ENCODE results near the gene TMEM198. TPM values are rescaled to one million over a fixed set of nuclear protein-coding genes. Genes with fewer than 3 reads are reported as not detected.

Gene TMEM198
- total RNA-seq, 6 experiments from 2014 or later: 0.68 to 3.2 (median 1.2) TPM

DNA sequence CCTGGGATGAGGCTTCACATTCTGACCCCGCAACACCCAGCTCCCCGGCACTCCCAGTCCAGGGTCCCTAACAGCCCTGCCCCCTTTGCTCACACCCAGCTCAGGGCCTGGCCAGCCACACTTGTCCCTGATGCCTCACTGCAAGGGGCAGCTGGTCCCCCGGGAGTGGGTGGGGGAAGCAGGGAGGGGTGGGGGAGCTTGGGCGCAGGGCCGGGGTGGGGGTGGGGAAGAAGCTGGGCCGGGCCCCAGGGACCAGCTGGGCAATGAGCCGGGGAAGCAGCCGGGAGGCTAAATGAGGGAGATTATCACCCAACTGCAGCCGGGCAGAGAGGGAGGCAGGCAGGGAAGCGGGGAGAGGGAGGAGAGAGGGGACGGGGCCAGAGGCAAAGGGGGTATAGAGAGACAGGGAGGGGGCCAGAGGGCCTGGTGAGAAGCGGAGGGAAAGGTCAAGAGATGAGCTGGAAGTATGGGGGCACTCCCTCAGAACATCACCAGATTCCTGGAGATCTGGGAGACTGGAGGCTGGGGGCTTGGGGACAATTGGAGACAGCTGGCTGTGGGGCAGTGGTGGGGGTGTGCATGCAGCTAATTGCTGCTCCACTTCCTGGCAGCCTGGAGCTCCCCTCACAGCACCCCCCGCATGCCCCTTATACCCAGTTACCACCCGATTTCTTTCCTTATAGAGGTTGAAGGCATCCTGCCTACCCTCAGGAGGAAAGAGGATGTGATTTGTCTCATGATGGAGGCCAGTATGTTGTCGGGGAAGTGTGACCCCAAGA is 32.1 kb upstream of the TMEM198 start:
- intact Hi-C loops (cut with DNase I): no loop called here
- Histone ChIP-seq H3K36me3 (no peaks in the 10 kb centered on the region), H3K4me3 (no peak overlapping the region), H3K27me3 (no peaks in the 10 kb centered on the region), H3K4me1 (peaks cover 0 to 3% (median 0%) of the 10 kb centered on the region in 4 donors), H3K9me3 (no peaks in the 10 kb centered on the region), H3K27ac (no peak overlapping the region)
- DNase-seq: no peak
- TF ChIP-seq POLR2A (IDR thresholded peaks at IDR 0.05): no peak
- TF ChIP-seq, protein P1, sequence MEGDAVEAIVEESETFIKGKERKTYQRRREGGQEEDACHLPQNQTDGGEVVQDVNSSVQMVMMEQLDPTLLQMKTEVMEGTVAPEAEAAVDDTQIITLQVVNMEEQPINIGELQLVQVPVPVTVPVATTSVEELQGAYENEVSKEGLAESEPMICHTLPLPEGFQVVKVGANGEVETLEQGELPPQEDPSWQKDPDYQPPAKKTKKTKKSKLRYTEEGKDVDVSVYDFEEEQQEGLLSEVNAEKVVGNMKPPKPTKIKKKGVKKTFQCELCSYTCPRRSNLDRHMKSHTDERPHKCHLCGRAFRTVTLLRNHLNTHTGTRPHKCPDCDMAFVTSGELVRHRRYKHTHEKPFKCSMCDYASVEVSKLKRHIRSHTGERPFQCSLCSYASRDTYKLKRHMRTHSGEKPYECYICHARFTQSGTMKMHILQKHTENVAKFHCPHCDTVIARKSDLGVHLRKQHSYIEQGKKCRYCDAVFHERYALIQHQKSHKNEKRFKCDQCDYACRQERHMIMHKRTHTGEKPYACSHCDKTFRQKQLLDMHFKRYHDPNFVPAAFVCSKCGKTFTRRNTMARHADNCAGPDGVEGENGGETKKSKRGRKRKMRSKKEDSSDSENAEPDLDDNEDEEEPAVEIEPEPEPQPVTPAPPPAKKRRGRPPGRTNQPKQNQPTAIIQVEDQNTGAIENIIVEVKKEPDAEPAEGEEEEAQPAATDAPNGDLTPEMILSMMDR (IDR thresholded peaks at IDR 0.05): no peak
- no peak for ATAC-seq
- 21% methylated on average over 13 of the region's 15 CpGs for WGBS (ENCODE audit: insufficient coverage, low coverage, low lambda C conversion rate, missing lambda C conversion rate)

DNA sequence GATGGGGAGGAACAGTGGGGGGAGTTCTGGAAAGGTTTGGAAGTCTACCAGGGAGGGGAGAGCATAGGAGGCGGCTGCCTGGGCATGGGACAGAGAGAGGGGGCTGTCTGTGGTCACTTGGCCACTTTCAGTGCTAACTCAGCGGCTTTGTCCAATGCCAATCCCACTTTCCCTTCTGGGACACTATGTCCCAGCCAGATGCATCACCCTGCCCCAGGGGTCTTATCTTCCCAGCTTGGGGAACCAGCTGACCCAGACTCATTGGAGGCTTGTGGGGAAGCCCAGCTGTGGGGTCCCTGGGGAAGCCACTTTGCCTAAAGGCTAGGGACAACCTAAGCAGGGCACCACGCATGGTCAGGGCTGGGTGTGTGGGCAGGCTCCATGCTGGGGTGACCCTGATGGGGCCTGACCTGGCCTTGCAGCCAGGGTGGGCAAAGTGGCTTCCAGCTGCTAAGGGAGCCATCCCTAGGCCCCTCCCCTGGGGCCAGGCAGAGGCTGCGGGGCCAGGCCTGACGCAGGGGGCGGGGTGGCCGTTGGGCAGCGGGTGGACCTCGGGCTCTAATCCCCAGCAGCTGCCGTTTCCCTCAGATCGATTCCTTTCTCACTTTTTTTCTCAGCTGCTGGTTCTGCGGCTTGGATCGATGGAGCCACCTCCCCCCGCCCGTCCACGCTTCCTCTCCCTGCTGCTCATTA is 31.2 kb upstream of the TMEM198 start:
- DNase-seq: no peak
- 12% methylated on average over 13 of the region's 16 CpGs for WGBS (ENCODE audit: insufficient coverage, low coverage, low lambda C conversion rate, missing lambda C conversion rate)
- TF ChIP-seq, protein P1 (IDR thresholded peaks at IDR 0.05): no peak
- no peak for TF ChIP-seq POLR2A (IDR thresholded peaks at IDR 0.05)
- Histone ChIP-seq H3K27me3 (no peaks in the 10 kb centered on the region), H3K36me3 (no peaks in the 10 kb centered on the region), H3K4me1 (peaks cover 0 to 3% (median 0%) of the 10 kb centered on the region in 4 donors), H3K9me3 (no peaks in the 10 kb centered on the region), H3K27ac (no peak overlapping the region), H3K4me3 (no peak overlapping the region)
- ATAC-seq: no peak
- intact Hi-C loops (cut with DNase I): no loop called here

DNA sequence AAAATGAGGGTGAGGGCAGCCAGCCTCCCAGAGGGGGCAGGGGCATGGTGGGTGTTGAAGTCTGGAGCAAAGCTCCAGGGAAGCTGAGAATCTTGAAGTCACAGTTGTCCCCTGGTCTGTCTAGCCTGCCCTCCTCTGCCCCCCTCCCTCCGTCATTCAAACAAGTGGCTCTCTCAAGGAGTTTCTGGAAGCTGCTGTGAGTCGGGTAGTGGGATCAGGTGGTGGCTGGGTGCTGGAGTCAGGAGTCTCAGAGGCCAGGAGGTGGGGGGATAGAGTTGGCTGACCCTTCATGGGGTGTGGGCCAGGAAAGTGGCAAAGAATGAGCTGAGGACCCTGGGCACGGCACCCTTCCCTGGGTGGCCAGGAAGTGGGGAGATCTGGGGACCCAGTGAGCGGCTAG is 30.0 kb upstream of the TMEM198 start:
- TF ChIP-seq POLR2A (IDR thresholded peaks at IDR 0.05): no peak
- TF ChIP-seq, protein P1 (IDR thresholded peaks at IDR 0.05): no peak
- H3K9me3 ChIP-seq: no peaks in the 10 kb centered on the region
- DNase-seq (no peak), ATAC-seq (no peak)
- intact Hi-C loops (cut with DNase I): no loop called here
- H3K27ac ChIP-seq: no peak overlapping the region
- no CpG with 5 or more reads among the region's 4 CpGs for WGBS (ENCODE audit: insufficient coverage, low coverage, low lambda C conversion rate, missing lambda C conversion rate)
- no peaks in the 10 kb centered on the region for H3K27me3 ChIP-seq
- no peak overlapping the region for H3K4me3 ChIP-seq
- H3K36me3 ChIP-seq: no peaks in the 10 kb centered on the region
- H3K4me1 ChIP-seq: peaks cover 0 to 3% (median 0%) of the 10 kb centered on the region in 4 donors

DNA sequence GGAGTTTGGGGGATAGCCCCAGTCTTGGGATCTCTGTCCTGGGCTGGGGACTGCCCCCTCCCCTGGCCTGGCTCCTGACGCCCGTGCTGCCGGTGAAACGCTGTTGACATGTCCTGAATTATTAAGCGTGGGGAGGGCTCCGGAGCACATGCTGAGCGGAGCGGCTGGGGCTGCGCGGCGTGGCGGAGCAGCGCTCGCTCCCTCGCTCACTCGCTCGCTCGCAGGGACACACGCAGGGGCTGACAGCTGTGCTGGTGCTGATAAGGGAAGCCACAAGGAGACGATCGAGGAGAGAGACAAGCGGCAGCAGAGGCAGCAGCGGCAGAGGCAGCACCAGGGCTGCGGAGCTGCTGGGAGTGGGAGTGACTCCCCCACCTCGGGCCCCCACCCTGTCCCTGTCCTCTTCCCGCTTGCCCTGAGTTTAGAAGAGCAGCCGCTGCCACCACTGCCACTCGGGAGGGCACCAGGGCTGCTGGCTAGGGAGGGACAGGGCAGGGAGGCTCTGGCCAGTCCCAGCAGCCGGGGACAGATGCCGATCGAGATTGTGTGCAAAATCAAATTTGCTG is 29.5 kb upstream of the TMEM198 start, which contains the start of gene ASIC4:
Gene ASIC4, plus strand, starts transcription at position 287 of the 566 bp plus-strand sequence. Its CDS starts 243 bp downstream, at position 530.
- no peak for TF ChIP-seq POLR2A (IDR thresholded peaks at IDR 0.05)
- TF ChIP-seq, protein P1 (IDR thresholded peaks at IDR 0.05): no peak
- ATAC-seq: no peak
- WGBS (ENCODE audit: insufficient coverage, low coverage, low lambda C conversion rate, missing lambda C conversion rate): 9% methylated on average over 9 of the region's 31 CpGs
- Histone ChIP-seq H3K4me1 (peaks cover 0 to 3% (median 0%) of the 10 kb centered on the region in 4 donors), H3K36me3 (no peaks in the 10 kb centered on the region), H3K4me3 (no peak within 1 kb of the TSS), H3K27ac (no peak within 1 kb of the TSS), H3K27me3 (no peaks in the 10 kb centered on the region), H3K9me3 (no peaks in the 10 kb centered on the region)
- intact Hi-C loops (cut with DNase I): no loop called here
- DNase-seq: no peak

Measured in right lobe of liver (tissue), 6 donors.